Glutamatergic neuron (in vitro differentiated cells): Measurements from ENCODE around the gene RAB40C. TPM values are rescaled to one million over a fixed set of nuclear protein-coding genes. Genes with fewer than 3 reads are reported as not detected.

Source experiments
- DNase-seq: peaks from one replicate; pipeline ENCODE4 v3.0.0; 2022
- H3K27ac Mint-ChIP-seq: one replicate; pipeline ENCODE4 v1.8.0; 2020; ENCODE audit warnings: mild to moderate bottlenecking, mixed read lengths, inconsistent platforms; ENCODE audit not compliant: unreplicated experiment
- H3K27me3 Mint-ChIP-seq: one replicate; pipeline ENCODE4 v1.8.0; 2020; ENCODE audit warnings: mild to moderate bottlenecking, moderate library complexity, mixed read lengths, inconsistent platforms; ENCODE audit not compliant: unreplicated experiment
- H3K36me3 Mint-ChIP-seq: one replicate; pipeline ENCODE4 v1.8.0; 2020; ENCODE audit warnings: mild to moderate bottlenecking, mixed read lengths, inconsistent platforms; ENCODE audit not compliant: unreplicated experiment
- H3K4me1 Mint-ChIP-seq: one replicate; pipeline ENCODE4 v1.8.0; 2020; ENCODE audit warnings: mild to moderate bottlenecking, low read depth, mixed read lengths, inconsistent platforms; ENCODE audit not compliant: unreplicated experiment
- H3K4me3 Mint-ChIP-seq: one replicate; pipeline ENCODE4 v1.8.0; 2020; ENCODE audit warnings: mild to moderate bottlenecking, mixed read lengths, inconsistent platforms; ENCODE audit not compliant: unreplicated experiment
- H3K9me3 Mint-ChIP-seq: one replicate; pipeline ENCODE4 v1.8.0; 2020; ENCODE audit warnings: mild to moderate bottlenecking, moderate library complexity, mixed read lengths, inconsistent platforms; ENCODE audit not compliant: unreplicated experiment
- total RNA-seq: library from RNA; stranded (reverse); fragmentation: NEBNext Ultra II Directional; extraction: Animal tissue kit (Norgen Biotek cat#: 25700); gene quantifications from one replicate; pipeline ENCODE4 v1.2.1, GENCODE V29; 2021; ENCODE audit not compliant: unreplicated experiment
- TF ChIP-seq, protein P1 (sequence below): fragments of 200-600 bp; sonication (generic); IDR thresholded peaks from one replicate; pipeline ENCODE4 v1.5.0; 2021; ENCODE audit not compliant: partially characterized antibody, unreplicated experiment

Gene RAB40C
- total RNA-seq, 1 donor from 2014 or later: 48.3 TPM

DNA sequence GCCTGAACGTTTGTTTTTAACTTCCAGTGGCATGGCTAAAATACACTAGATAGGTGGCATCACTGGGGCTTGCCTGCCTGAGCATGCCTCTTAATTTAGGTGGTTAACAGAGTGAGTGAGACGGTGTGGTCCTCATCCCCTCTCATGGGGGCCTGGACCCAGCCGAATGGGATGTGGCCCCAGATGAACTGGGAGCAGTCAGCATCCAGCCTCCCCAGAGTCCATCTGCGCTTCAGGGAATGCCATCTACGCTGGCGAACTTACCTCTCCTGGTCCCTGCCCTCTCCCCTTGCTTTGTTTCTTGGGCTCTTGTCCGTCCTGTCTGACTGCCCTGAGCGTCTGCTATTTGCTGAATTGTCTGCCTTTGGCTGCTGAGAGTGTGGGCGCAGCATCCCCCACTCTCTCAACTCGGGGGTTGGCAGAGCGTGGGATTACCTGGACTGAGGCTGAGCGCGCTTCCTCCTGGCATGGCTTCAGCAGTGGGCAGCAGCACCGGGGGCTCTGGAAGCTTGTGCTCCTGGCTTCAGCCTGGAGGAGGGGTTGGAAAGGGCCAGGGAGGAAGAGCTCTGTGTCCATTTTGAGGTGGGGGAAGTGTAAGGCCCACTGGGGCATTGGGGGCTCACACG is 2.1 kb downstream of the RAB40C start:
- DNase-seq: no peak
- Mint-ChIP-seq H3K4me3 (peak overlapping the region; percentile 100), H3K4me1 (peaks cover 35% of the 10 kb centered on the region), H3K9me3 (peaks cover 26% of the 10 kb centered on the region), H3K36me3 (peaks cover 7% of the 10 kb centered on the region), H3K27me3 (peaks cover 22% of the 10 kb centered on the region), H3K27ac (no peak overlapping the region)
- TF ChIP-seq, protein P1, sequence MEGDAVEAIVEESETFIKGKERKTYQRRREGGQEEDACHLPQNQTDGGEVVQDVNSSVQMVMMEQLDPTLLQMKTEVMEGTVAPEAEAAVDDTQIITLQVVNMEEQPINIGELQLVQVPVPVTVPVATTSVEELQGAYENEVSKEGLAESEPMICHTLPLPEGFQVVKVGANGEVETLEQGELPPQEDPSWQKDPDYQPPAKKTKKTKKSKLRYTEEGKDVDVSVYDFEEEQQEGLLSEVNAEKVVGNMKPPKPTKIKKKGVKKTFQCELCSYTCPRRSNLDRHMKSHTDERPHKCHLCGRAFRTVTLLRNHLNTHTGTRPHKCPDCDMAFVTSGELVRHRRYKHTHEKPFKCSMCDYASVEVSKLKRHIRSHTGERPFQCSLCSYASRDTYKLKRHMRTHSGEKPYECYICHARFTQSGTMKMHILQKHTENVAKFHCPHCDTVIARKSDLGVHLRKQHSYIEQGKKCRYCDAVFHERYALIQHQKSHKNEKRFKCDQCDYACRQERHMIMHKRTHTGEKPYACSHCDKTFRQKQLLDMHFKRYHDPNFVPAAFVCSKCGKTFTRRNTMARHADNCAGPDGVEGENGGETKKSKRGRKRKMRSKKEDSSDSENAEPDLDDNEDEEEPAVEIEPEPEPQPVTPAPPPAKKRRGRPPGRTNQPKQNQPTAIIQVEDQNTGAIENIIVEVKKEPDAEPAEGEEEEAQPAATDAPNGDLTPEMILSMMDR: no peak

DNA sequence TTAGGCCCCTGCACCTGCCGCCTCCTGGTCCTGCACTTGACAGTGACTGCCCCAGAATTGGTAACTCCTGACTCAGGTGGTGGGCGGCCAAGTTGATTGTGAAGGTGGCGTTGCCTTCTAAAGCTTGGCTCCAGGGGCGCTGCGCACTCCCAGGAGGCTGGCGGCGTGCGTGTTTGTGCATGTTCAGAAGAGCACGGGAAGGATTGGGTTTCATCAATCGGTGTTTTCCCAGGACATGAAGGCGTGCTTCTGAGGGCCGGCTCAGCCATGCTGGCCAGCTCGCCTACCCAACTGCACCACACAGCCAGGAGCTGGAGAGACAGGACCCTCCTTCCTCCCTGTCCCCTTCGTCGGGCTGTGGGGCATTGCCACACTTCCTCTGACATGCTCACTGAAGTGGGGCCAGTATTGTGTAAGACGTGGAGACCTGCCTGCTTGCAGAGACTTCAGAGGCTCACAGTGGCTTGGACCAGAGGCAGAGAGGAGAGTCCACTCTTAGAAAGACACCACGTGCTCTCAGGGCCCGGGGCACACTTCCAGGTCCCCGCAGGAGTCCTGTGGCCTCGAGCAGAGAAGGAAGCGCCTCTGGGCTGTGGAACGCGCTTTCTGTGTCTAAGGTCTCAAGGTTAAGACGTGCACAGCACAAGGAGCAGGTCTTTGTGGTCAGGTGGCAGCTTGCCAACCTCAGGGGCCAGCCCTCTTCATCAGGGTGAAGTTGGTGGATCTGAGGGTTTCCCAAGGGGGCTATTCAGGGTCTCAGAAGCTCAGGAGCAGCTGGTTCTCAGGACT is 2.8 kb downstream of the RAB40C start:
- peaks cover 7% of the 10 kb centered on the region for H3K36me3 Mint-ChIP-seq
- peaks cover 35% of the 10 kb centered on the region for H3K4me1 Mint-ChIP-seq
- H3K27me3 Mint-ChIP-seq: peaks cover 20% of the 10 kb centered on the region
- no peak overlapping the region for H3K27ac Mint-ChIP-seq
- no peak for DNase-seq
- peaks cover 24% of the 10 kb centered on the region for H3K9me3 Mint-ChIP-seq
- TF ChIP-seq, protein P1: no peak
- peak overlapping the region; percentile 61 for H3K4me3 Mint-ChIP-seq

DNA sequence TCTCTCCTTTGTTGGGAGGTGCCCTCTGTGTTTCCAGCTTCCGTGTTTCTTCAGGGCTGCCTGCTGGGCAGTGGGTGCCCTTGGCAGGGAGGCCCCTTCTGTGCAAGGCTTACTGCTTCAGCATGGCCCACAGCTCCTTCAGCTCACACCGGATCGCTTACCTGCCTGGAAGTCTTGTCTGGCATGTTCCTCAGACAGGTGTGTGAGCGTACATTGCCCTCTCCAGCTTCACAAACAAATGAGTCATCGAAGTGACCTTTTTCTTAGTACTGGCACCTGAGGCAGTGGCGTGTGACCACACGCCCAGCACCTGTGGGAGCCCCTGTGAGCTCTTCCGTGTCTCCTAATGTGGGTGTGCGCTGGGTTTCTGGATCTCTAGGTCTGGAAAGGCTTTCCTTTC is 3.5 kb downstream of the RAB40C start:
- no peak overlapping the region for H3K27ac Mint-ChIP-seq
- TF ChIP-seq, protein P1: no peak
- H3K9me3 Mint-ChIP-seq: peaks cover 20% of the 10 kb centered on the region
- DNase-seq: no peak
- H3K4me3 Mint-ChIP-seq: peak overlapping the region; percentile 74
- peaks cover 35% of the 10 kb centered on the region for H3K4me1 Mint-ChIP-seq
- H3K36me3 Mint-ChIP-seq: peaks cover 7% of the 10 kb centered on the region
- peaks cover 17% of the 10 kb centered on the region for H3K27me3 Mint-ChIP-seq

DNA sequence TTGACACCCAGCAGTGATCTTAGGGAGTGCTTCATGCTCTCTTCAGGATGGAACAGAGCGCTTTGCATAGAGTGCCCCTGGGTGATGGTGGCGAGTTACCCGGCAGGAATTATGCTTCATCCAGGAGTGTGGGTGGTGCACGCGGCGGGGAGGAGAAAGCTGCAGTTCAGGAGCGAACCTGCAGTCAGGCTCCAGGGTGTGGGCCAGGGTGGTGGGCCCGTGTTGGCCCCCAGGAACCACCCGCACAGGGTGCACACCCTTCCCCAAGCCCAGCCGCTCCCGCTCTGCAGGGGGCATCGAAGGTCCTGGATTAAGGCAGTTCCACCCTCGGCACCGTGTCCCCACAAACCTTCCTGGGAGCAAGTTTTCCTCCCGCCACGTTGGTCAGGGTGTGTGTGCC is 3.9 kb downstream of the RAB40C start:
- Mint-ChIP-seq H3K27me3 (peaks cover 15% of the 10 kb centered on the region), H3K9me3 (peaks cover 20% of the 10 kb centered on the region), H3K4me1 (peaks cover 35% of the 10 kb centered on the region), H3K27ac (no peak overlapping the region), H3K36me3 (peaks cover 7% of the 10 kb centered on the region), H3K4me3 (peak overlapping the region; percentile 74)
- no peak for DNase-seq
- TF ChIP-seq, protein P1: no peak

DNA sequence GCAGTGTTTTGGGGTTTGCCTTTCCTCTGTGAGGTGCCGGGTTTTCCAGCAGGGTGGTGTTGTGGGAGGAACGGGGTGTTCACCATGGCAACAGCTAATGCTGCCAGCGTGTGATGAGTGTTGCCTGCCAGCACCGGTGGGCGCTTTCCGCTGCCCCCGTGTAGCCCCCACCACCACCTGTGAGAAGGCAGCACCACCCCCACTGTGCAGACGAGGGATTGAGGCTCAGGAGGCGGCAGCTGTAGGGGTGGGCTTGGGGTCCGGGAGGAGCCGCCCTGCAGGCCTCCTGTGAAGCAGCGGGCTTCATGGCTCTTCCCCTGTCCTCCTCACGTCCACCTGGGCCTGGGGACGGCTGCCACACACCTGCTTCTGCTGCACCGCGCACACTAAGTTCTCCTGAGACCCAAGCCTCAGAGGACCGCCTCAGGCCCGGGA is 5.2 kb downstream of the RAB40C start:
- H3K36me3 Mint-ChIP-seq: peaks cover 7% of the 10 kb centered on the region
- peaks cover 13% of the 10 kb centered on the region for H3K27me3 Mint-ChIP-seq
- DNase-seq: no peak
- no peak overlapping the region for H3K27ac Mint-ChIP-seq
- TF ChIP-seq, protein P1: no peak
- H3K4me1 Mint-ChIP-seq: peaks cover 35% of the 10 kb centered on the region
- H3K9me3 Mint-ChIP-seq: peaks cover 18% of the 10 kb centered on the region
- H3K4me3 Mint-ChIP-seq: peak overlapping the region; percentile 30
